H1 (cell line): ENCODE results near the gene PTF1A. TPM values are rescaled to one million over a fixed set of nuclear protein-coding genes. Genes with fewer than 3 reads are reported as not detected.

Experiments
- CTCF ChIA-PET: fragments of 300-600 bp; sonication (Branson Sonifier 250); formaldehyde crosslinking; loops from one replicate; lab custom pipeline; 2021; ENCODE audit not compliant: partially characterized antibody; lab: Charles Lee
- POLR2A ChIA-PET: fragments of 300-600 bp; sonication (Branson Sonifier 250); formaldehyde crosslinking; loops from one replicate; lab custom pipeline; 2021; ENCODE audit warnings: inconsistent platforms; ENCODE audit not compliant: partially characterized antibody; lab: Charles Lee
- DNase-seq, 2 experiments: peaks; one replicate each; pipeline versions ENCODE4 v3.0.0 to v3.0.0-alpha.2; 2010 to 2022; ENCODE audit warnings: low spot score in 2 of 2, low read depth in 1 of 2, mixed read lengths in 1 of 2
- FAIRE-seq: peaks from 2 replicates; lab custom pipeline; 2011; peaks lifted over from hg19 to GRCh38; lab: Jason Lieb, UNC
- H2AFZ ChIP-seq: 2 replicates; pipeline ENCODE4 v1.8.1; 2012; ENCODE audit warnings: low read length, inconsistent platforms
- H2AK5ac ChIP-seq: 2 replicates; pipeline ENCODE4 v1.6.1; 2013; ENCODE audit warnings: low read depth, low read length
- H2BK120ac ChIP-seq: replicated peaks from 2 replicates; pipeline ENCODE3; 2013; ENCODE audit warnings: low read depth, low read length, inconsistent platforms
- H2BK12ac ChIP-seq: 2 replicates; pipeline ENCODE4 v1.6.1; 2013; ENCODE audit warnings: low read depth, low read length
- H2BK15ac ChIP-seq: 2 replicates; pipeline ENCODE4 v1.6.1; 2013; ENCODE audit warnings: low read length
- H2BK20ac ChIP-seq: 2 replicates; pipeline ENCODE4 v1.6.1; 2013; ENCODE audit warnings: low read length
- H2BK5ac ChIP-seq: 2 replicates; pipeline ENCODE4 v1.6.1; 2013; ENCODE audit warnings: low read depth, low read length
- H3K14ac ChIP-seq: 2 replicates; pipeline ENCODE4 v1.6.1; 2013; ENCODE audit warnings: inconsistent platforms; ENCODE audit not compliant: insufficient read length
- H3K18ac ChIP-seq: 2 replicates; pipeline ENCODE4 v1.6.1; 2013; ENCODE audit warnings: low read length; ENCODE audit errors: extremely low read depth
- H3K23ac ChIP-seq: 2 replicates; pipeline ENCODE4 v1.6.1; 2013; ENCODE audit warnings: inconsistent platforms; ENCODE audit not compliant: insufficient read length
- H3K23me2 ChIP-seq: 2 replicates; pipeline ENCODE4 v1.6.1; 2013; ENCODE audit warnings: low read depth, low read length
- H3K27ac ChIP-seq: 2 replicates; pipeline ENCODE4 v1.6.1; 2011; ENCODE audit warnings: low read depth, low read length, inconsistent platforms
- H3K27me3 ChIP-seq, 4 experiments: replicated peaks in 1 of 4; 1 replicate in 1 of 4; 2 replicates in 3 of 4; pipeline versions ENCODE4 v1.6.1 to v1.8.1; 2011 to 2013; ENCODE audit warnings: low read length in 3 of 4, mild to moderate bottlenecking in 3 of 4, inconsistent platforms in 2 of 4, mixed read lengths in 2 of 4, moderate library complexity in 1 of 4; ENCODE audit not compliant: control insufficient read depth in 3 of 4, insufficient read depth in 3 of 4; ENCODE audit errors: extremely low read depth in 1 of 4
- H3K36me3 ChIP-seq, 4 experiments: 2 replicates each; pipeline versions ENCODE4 v1.6.1 to v1.8.1; 2011 to 2013; ENCODE audit warnings: mild to moderate bottlenecking in 4 of 4, low read length in 3 of 4, moderate library complexity in 2 of 4, control low read depth in 1 of 4, inconsistent platforms in 1 of 4; ENCODE audit not compliant: insufficient read depth in 4 of 4, control insufficient read depth in 2 of 4
- H3K4ac ChIP-seq: replicated peaks from 2 replicates; pipeline ENCODE3; 2013; ENCODE audit warnings: low read length, low read depth, mixed read lengths, inconsistent platforms; ENCODE audit not compliant: insufficient read length
- H3K4me1 ChIP-seq, 4 experiments: replicated peaks in 1 of 4; 1 replicate in 1 of 4; 2 replicates in 3 of 4; pipeline versions ENCODE4 v1.6.1 to v1.8.1; 2011 to 2013; ENCODE audit warnings: low read length in 3 of 4, inconsistent platforms in 2 of 4, mixed read lengths in 1 of 4; ENCODE audit not compliant: insufficient read depth in 4 of 4, control insufficient read depth in 3 of 4
- H3K4me2 ChIP-seq, 2 experiments: 2 replicates each; pipeline versions ENCODE4 v1.6.1 to v1.8.1; 2011 to 2013; ENCODE audit warnings: low read depth in 2 of 2, low read length in 2 of 2, control low read depth in 1 of 2, inconsistent platforms in 1 of 2, mild to moderate bottlenecking in 1 of 2; ENCODE audit not compliant: insufficient read depth in 1 of 2
- H3K4me3 ChIP-seq, 4 experiments: fragments of 200-600, 300-600 bp in 1 of 4; sonication (generic), shearing (Covaris generic), sonication (Bioruptor Twin) in 1 of 4; 2 replicates each; pipeline versions ENCODE4 v1.5.1 to v1.8.1; 2011 to 2016; ENCODE audit warnings: low read length in 4 of 4, low read depth in 3 of 4, control low read depth in 2 of 4, inconsistent platforms in 2 of 4, mild to moderate bottlenecking in 2 of 4, mixed read lengths in 1 of 4, moderate library complexity in 1 of 4; ENCODE audit not compliant: insufficient read depth in 2 of 4; ENCODE audit errors: extremely low read depth in 1 of 4
- H3K56ac ChIP-seq: replicated peaks from 2 replicates; pipeline ENCODE3; 2013; ENCODE audit warnings: low read depth, mild to moderate bottlenecking, mixed read lengths, low read length, inconsistent platforms; ENCODE audit not compliant: insufficient read length
- H3K79me1 ChIP-seq: 2 replicates; pipeline ENCODE4 v1.6.1; 2013; ENCODE audit warnings: low read depth, low read length, control low read depth
- H3K79me2 ChIP-seq, 2 experiments: 2 replicates each; pipeline versions ENCODE4 v1.6.1 to v1.8.1; 2012 to 2013; ENCODE audit warnings: low read length in 2 of 2, mild to moderate bottlenecking in 2 of 2, inconsistent platforms in 1 of 2; ENCODE audit not compliant: insufficient read depth in 2 of 2, control insufficient read depth in 1 of 2
- H3K9ac ChIP-seq, 4 experiments: replicated peaks in 1 of 4; 1 replicate in 1 of 4; 2 replicates in 3 of 4; pipeline versions ENCODE4 v1.6.1 to v1.8.1; 2011 to 2013; ENCODE audit warnings: low read depth in 3 of 4, low read length in 3 of 4, control low read depth in 2 of 4, mild to moderate bottlenecking in 2 of 4, moderate library complexity in 2 of 4, inconsistent platforms in 1 of 4; ENCODE audit errors: extremely low read depth in 1 of 4
- H3K9me3 ChIP-seq, 2 experiments: 2 replicates each; pipeline versions ENCODE4 v1.6.1 to v1.8.1; 2012 to 2013; ENCODE audit warnings: mild to moderate bottlenecking in 2 of 2, moderate library complexity in 2 of 2, control low read depth in 1 of 2, inconsistent platforms in 1 of 2, low read depth in 1 of 2, low read length in 1 of 2, mixed read lengths in 1 of 2; ENCODE audit not compliant: insufficient read depth in 2 of 2
- H4K20me1 ChIP-seq, 2 experiments: replicated peaks in 1 of 2; 2 replicates each; pipeline versions ENCODE3 to v1.8.1; 2011 to 2013; ENCODE audit warnings: inconsistent platforms in 2 of 2, low read length in 2 of 2, mild to moderate bottlenecking in 1 of 2; ENCODE audit not compliant: insufficient read depth in 2 of 2, control insufficient read depth in 1 of 2
- H4K5ac ChIP-seq: 2 replicates; pipeline ENCODE4 v1.6.1; 2013; ENCODE audit warnings: low read length, low read depth, mixed read lengths, inconsistent platforms; ENCODE audit not compliant: insufficient read length
- H4K8ac ChIP-seq: 2 replicates; pipeline ENCODE4 v1.8.0; 2013; ENCODE audit warnings: mild to moderate bottlenecking, moderate library complexity, low read length, inconsistent platforms; ENCODE audit not compliant: insufficient read depth; ENCODE audit errors: extremely low read depth
- H4K91ac ChIP-seq: replicated peaks from 2 replicates; pipeline ENCODE3; 2013; ENCODE audit warnings: low read length, mixed read lengths, inconsistent platforms; ENCODE audit not compliant: insufficient read length
- CHD1 ChIP-seq: IDR thresholded peaks from 2 replicates; pipeline ENCODE4 v1.6.1; 2012; ENCODE audit warnings: low read depth, low read length, improper control_type of control experiment
- EP300 ChIP-seq, 2 experiments: IDR thresholded peaks; 1 replicate in 1 of 2; 2 replicates in 1 of 2; pipeline ENCODE4 v1.6.1; 2011 to 2012; ENCODE audit warnings: low read depth in 2 of 2, low read length in 2 of 2, mild to moderate bottlenecking in 2 of 2, borderline replicate concordance in 1 of 2, inconsistent platforms in 1 of 2, moderate library complexity in 1 of 2
- KDM5A ChIP-seq: fragments of 200-600 bp; IDR thresholded peaks from 2 replicates; pipeline ENCODE4 v1.7.1; 2012; ENCODE audit warnings: mild to moderate bottlenecking, low read length, inconsistent platforms, mixed read lengths
- PHF8 ChIP-seq: fragments of 200-600 bp; sonication (generic); conservative IDR thresholded peaks from 2 replicates; pipeline ENCODE4 v1.7.1; 2012; ENCODE audit warnings: low read depth, mild to moderate bottlenecking, inconsistent platforms, low read length, moderate library complexity
- RXRA ChIP-seq: IDR thresholded peaks from 2 replicates; pipeline ENCODE4 v1.6.1; 2011; ENCODE audit warnings: low read depth, mild to moderate bottlenecking, low read length, moderate library complexity; ENCODE audit not compliant: insufficient read depth
- SAP30 ChIP-seq: fragments of 300-600 bp; sonication (generic); IDR thresholded peaks from 2 replicates; pipeline ENCODE4 v1.7.1; 2012; ENCODE audit warnings: low read length, moderate library complexity, mild to moderate bottlenecking, inconsistent platforms; ENCODE audit not compliant: insufficient read depth, insufficient replicate concordance
- SIN3A ChIP-seq, 2 experiments: IDR thresholded peaks in 1 of 2; conservative IDR thresholded peaks in 1 of 2; 2 replicates each; pipeline ENCODE4 v1.6.1; 2011 to 2012; ENCODE audit warnings: low read length in 2 of 2, improper control_type of control experiment in 1 of 2, low read depth in 1 of 2, mild to moderate bottlenecking in 1 of 2
- SIRT6 ChIP-seq: IDR thresholded peaks from one replicate; pipeline ENCODE4 v1.7.1; 2012; ENCODE audit warnings: low read length, inconsistent platforms
- WGBS, 2 experiments: shearing (Covaris generic) in 1 of 2; methylation state at CpG; one replicate each; pipeline versions ENCODE4 v1.1.6 to v1.1.7; 2013 to 2015; ENCODE audit warnings: low lambda C conversion rate in 2 of 2, mixed read lengths in 2 of 2, inconsistent platforms in 1 of 2, low coverage in 1 of 2, missing lambda C conversion rate in 1 of 2; ENCODE audit not compliant: insufficient replicate concordance in 2 of 2, insufficient coverage in 1 of 2, insufficient read length in 1 of 2; ENCODE audit errors: extremely low coverage in 1 of 2, missing lambda C conversion rate in 1 of 2; 5-methylcytosine and 5-hydroxymethylcytosine counted together
- polyA plus RNA-seq, 7 experiments: library from polyadenylated mRNA; depleted of rRNA in 3 of 7; stranded (reverse) in 5 of 7; unstranded in 2 of 7; fragments of >200 nt in 5 of 7; fragments of 200-250 nt in 2 of 7; gene quantifications; 1 replicate in 5 of 7; 2 replicates in 1 of 7; 4 replicates in 1 of 7; pipeline versions ENCODE4 v1.2.1 to v1.2.3, GENCODE V29; 2011 to 2013; ENCODE audit warnings: missing spikeins in 2 of 7, mixed read lengths in 2 of 7
- total RNA-seq: library from RNA; stranded (reverse); fragmentation: NEBNext Ultra II Directional; extraction: Animal tissue kit (Norgen Biotek cat#: 25700); gene quantifications from 2 replicates; pipeline ENCODE4 v1.2.1, GENCODE V29; 2021

Gene PTF1A
- total and polyA plus RNA-seq, 2 of the 8 experiments (the other 6 are each of a cell fraction or from before 2014, with no cell fraction given), result not detected

DNA sequence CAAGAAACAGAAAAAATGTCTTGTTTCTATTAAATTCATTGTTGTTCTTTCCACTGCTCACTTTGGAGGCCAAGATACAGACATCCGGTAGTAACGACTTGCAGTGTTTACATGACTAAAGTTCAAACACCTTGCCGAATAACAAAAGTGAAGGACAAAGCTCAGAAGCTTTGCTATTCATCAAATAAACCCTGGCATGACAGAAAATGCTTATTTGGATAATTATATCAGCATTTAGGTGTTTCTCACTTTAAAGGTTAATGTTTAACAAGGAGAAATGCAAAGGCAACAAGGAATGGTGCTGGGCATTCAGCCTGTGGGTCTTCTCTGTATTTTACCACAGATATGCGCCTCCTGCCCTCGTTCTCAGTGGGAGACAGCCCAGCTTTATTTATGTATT is 5.4 kb upstream of the PTF1A start:
- no peak for FAIRE-seq
- Histone ChIP-seq H4K20me1 (peaks cover 3 to 13% of the 10 kb centered on the region in 2 experiments), H2BK20ac (no peak overlapping the region), H3K9ac (no peak overlapping the region), H2BK5ac (no peak overlapping the region), H3K56ac (no peak overlapping the region), H4K8ac (no peak overlapping the region), H4K91ac (no peak overlapping the region), H3K9me3 (no peaks in the 10 kb centered on the region), H3K14ac (no peak overlapping the region), H3K79me1 (no peaks in the 10 kb centered on the region), H3K4ac (no peak overlapping the region), H2AFZ (no peak overlapping the region), H4K5ac (no peak overlapping the region), H2BK15ac (no peak overlapping the region), H3K36me3 (no peaks in the 10 kb centered on the region), H3K4me1 (peaks cover 0 to 17% (median 8%) of the 10 kb centered on the region in 4 experiments), H2BK12ac (no peak overlapping the region), H3K23me2 (no peaks in the 10 kb centered on the region; the same call in 1 of the 2 replicates), H3K23ac (no peak overlapping the region), H2AK5ac (no peak overlapping the region), H3K27me3 (peaks cover 44 to 78% (median 68%) of the 10 kb centered on the region in 4 experiments), H2BK120ac (no peak overlapping the region), H3K79me2 (no peaks in the 10 kb centered on the region), H3K4me3 (no peak overlapping the region), H3K4me2 (peak overlapping the region; percentile 18 to 33; a peak in 2 of 4 replicates), H3K27ac (no peak overlapping the region), H3K18ac (no peak overlapping the region)
- ChIA-PET CTCF (interaction anchor here (0.6 to 3.2 kb wide), 9 partner anchors 11 to 108 kb away, joined by 3 to 10 read pairs (median 5); no protein-coding TSS in a partner anchor), POLR2A (interaction anchor here (0.9 kb wide), 1 partner anchor 12 kb away, joined by 3 read pairs; no protein-coding TSS in a partner anchor)
- no peak for TF ChIP-seq SIN3A (conservative IDR thresholded peaks at IDR 0.05 in 1 of 2, IDR thresholded peaks at IDR 0.05 in 1 of 2; ENCODE audit: low read depth in 1 of 2, low read length in 2 of 2)
- no peak for TF ChIP-seq RXRA
- TF ChIP-seq KDM5A, result no peak
- no peak for TF ChIP-seq EP300 (IDR thresholded peaks at IDR 0.05; ENCODE audit: borderline replicate concordance in 1 of 2, low read depth in 2 of 2, low read length in 2 of 2)
- TF ChIP-seq SIRT6, result no peak
- no peak for TF ChIP-seq PHF8
- TF ChIP-seq CHD1, result no peak
- TF ChIP-seq SAP30, result no peak
- no peak for DNase-seq
- 23% methylated on average over 5 of the region's 5 CpGs; no CpG with 5 or more reads in 1 of the 2 experiments for WGBS, 2 experiments
